ENCODE measurements around the gene PTPN4.

Gene PTPN4

DNA sequence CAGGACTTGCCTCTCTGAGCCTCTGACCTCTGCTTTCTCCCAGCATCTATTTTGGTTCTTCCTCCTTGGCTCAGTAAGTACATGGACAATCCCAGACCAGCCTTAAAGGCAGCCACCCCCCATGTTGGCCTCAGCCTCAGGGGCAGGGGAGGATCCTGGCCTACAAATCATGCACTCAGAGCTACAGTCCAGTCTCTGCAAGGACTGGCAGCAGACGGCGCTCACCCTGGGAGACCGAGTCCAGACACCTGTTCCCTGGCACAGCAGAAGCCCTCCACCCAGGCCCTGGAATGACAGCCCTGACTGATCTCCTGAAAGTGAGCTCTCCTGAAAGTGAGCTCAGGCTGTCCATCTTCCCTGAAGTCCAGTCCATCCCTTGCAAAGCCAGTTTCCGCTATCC lies 25.7 kb upstream of the PTPN4 start:
- no peak for DNase-seq (ENCODE audit: low spot score)
- TF ChIP-seq, protein P1, sequence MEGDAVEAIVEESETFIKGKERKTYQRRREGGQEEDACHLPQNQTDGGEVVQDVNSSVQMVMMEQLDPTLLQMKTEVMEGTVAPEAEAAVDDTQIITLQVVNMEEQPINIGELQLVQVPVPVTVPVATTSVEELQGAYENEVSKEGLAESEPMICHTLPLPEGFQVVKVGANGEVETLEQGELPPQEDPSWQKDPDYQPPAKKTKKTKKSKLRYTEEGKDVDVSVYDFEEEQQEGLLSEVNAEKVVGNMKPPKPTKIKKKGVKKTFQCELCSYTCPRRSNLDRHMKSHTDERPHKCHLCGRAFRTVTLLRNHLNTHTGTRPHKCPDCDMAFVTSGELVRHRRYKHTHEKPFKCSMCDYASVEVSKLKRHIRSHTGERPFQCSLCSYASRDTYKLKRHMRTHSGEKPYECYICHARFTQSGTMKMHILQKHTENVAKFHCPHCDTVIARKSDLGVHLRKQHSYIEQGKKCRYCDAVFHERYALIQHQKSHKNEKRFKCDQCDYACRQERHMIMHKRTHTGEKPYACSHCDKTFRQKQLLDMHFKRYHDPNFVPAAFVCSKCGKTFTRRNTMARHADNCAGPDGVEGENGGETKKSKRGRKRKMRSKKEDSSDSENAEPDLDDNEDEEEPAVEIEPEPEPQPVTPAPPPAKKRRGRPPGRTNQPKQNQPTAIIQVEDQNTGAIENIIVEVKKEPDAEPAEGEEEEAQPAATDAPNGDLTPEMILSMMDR (IDR thresholded peaks at IDR 0.05; ENCODE audit: extremely low read depth, missing control alignments), result no peak

DNA sequence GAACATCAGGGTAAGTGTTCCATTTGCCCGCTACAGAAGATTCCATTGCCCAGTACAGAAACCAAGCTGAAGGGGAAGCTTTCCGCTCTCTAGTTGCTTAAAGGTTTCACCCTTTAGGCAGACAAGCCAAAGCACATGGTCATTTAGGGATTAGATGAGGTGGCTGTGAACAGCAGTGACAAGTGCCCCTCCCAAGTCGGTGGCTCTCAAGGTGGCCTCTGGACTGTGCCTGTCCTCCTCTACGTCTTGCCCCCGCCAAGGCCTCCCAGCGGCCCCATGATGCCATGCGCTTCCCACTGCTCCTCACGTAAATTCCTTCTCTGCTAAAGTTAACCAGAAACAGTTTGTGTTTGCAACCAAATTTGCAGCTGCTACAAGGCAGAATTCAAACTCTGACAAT lies 24.2 kb upstream of the PTPN4 start:
- TF ChIP-seq, protein P1 (IDR thresholded peaks at IDR 0.05; ENCODE audit: extremely low read depth, missing control alignments), result no peak

DNA sequence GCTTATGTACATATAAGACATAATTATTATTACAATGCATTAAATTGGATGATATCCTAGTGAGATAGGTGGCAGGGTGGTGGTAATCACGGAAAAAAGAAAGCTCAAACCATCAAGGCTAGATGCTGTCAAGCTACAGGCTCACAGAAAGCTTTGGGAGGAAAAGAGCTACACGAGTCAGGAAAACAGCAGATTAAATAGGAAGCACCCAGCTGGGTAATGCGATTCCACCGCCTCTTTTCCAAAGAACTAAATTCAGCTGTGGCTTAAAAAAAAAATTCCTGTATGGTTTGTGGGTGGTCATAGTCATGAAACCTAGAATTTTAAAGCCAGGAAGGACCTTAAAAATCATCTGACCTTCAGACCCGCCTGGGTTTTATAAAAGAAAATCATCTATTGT lies 23.7 kb upstream of the PTPN4 start:
- TF ChIP-seq, protein P1 (IDR thresholded peaks at IDR 0.05; ENCODE audit: extremely low read depth, missing control alignments), result no peak
- no peak for DNase-seq (ENCODE audit: low spot score)

More for the DNA sequence above, 24.2 kb upstream of the PTPN4 start:
- DNase-seq (ENCODE audit: low spot score), result no peak

DNA sequence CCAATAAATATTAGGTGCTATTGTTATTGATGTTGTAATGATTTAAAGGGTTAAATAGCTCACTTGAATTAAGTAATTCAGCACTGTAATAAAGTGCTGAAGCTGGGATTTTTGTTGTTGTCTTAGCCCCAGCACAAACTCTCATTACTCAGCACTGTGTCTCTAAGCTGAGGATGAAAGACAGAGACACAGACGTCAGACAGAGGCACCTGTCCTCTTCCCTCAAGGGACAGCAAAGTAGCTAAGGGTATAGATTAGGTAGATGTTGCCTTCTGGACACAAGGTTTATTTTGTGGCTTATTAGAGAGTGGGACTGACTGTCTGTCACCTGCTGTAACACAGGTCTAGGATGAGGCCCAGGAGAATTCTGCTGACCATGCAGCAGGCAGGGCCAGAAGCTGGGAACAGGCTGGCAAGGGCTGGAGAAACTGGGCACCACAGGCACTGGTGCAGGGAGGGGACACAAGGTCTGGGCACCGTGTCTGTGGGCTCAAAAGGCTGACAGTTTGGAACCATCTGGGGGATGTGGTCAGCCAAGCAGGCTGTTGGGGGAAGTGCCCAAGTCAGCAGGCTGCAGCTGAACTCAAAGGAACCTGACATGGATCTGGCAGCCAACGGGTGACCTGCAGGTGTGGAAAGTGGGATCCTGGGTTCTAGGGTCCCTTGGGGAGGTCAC lies 20.0 kb upstream of the PTPN4 start:
- DNase-seq (ENCODE audit: low spot score), result no peak
- TF ChIP-seq, protein P1 (IDR thresholded peaks at IDR 0.05; ENCODE audit: extremely low read depth, missing control alignments), result no peak

DNA sequence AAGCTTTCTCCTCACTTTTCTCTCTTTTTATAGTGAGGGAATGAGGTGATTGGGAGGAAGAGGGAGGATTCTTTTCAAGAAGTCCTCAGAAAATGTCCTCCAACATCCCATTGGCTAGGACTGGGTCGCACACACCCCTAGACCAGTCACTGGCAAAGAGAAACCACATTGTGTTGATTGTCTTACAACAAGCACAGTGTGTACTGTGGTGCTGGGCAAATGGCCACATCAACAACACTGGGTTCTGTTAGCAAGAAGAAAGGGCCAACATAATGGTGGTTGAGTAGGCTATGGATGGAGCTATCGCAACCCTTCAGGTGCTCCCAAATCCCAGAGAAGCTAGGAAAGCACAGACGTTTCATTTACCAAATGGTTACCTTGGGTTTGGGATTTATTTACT lies 18.7 kb upstream of the PTPN4 start:
- DNase-seq (ENCODE audit: low spot score), result no peak

DNA sequence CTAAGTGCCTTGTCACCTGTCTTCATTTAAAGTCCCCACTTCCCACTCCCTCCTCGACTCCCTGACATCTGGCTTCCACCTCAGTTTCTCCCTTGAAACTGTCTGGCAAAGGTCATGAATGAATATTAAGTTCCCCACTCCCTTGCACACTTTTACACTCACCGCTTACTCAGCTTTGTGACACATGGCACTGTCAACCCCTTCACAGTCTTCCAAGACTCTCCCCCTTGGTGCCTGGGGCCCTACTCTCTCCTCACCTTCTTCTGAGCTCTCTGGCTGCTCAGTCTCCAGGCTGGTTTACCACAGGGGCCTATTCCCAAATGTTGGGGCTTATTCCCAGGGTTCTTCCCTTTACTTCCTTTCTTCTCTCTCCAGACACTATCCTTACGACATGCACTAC lies 17.9 kb upstream of the PTPN4 start:
- no peak for DNase-seq (ENCODE audit: low spot score)
- TF ChIP-seq, protein P1 (IDR thresholded peaks at IDR 0.05; ENCODE audit: extremely low read depth, missing control alignments), result no peak

More for the DNA sequence above, 18.7 kb upstream of the PTPN4 start:
- TF ChIP-seq, protein P1 (IDR thresholded peaks at IDR 0.05; ENCODE audit: extremely low read depth, missing control alignments), result no peak

DNA sequence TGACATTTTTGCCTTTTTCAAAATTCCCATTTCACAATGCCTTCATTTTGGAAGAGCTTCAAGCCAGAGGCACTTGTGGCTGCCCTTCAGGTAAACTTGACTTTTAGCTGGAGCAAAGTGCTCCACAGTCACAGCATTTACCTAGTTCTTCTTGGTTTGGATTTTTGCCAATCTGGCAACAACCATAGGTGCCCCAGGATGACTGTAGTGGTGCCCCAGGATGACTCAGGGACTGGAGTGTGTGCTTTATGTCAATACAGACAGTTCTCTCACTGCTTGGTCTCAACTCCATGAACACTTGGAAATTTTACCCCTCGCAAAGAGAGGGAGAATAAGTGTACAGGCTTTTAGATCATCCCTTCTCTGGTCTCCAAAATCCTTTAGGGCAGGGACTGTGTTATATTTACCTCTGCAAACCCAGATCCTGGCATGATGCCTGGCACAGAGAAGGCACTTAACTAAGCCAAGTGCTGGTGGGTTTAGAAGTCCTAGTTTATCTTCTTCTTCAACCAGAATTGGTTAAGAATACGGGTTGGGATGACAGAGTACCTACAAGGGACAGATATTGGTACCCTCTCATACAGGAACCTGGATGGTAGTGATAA lies 15.3 kb upstream of the PTPN4 start:
- no peak for DNase-seq (ENCODE audit: low spot score)

More for the DNA sequence above, 15.3 kb upstream of the PTPN4 start:
- TF ChIP-seq, protein P1 (IDR thresholded peaks at IDR 0.05; ENCODE audit: extremely low read depth, missing control alignments), result no peak

Data from GM20000 (cell line).